ENCODE measurements around the gene MTFMT.

DNA sequence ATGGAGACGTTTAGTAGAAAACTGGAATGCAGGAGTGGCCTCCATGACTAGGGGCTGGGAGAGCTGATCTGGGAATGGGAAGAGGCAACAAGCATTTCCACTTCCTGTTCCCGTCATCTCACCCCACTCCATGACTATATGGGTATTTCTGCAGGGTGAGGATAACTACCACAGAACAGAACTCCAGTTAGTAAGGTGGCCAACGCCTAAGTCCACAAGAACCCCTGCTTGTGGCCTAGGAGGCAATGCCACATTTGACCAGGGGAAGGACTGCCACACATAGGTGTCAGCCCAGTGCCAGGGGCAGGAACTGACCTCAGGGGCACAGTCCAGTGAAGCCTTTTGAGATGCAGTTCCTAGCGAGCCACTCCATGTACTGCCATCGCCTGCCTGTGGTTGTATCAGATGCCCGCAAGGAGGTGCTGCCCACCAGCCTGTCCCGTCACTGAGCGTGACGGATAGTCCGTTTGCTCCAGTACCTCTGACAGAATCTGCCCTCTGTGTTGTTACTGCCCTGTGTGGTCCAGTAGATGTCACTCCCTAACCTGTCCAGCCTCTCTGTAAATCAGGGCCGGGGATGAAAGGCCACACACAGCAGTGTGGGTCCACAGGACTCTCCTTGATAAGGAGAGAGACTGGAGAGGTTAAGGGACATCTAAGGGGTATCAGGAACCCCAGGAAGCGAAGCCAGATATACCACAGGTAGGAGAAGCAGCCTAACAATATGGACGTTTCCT lies 3.5 kb upstream of the MTFMT start:
- TF ChIP-seq, protein P1, sequence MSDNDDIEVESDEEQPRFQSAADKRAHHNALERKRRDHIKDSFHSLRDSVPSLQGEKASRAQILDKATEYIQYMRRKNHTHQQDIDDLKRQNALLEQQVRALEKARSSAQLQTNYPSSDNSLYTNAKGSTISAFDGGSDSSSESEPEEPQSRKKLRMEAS (IDR thresholded peaks at IDR 0.05), result no peak
- TF ChIP-seq, protein P2, sequence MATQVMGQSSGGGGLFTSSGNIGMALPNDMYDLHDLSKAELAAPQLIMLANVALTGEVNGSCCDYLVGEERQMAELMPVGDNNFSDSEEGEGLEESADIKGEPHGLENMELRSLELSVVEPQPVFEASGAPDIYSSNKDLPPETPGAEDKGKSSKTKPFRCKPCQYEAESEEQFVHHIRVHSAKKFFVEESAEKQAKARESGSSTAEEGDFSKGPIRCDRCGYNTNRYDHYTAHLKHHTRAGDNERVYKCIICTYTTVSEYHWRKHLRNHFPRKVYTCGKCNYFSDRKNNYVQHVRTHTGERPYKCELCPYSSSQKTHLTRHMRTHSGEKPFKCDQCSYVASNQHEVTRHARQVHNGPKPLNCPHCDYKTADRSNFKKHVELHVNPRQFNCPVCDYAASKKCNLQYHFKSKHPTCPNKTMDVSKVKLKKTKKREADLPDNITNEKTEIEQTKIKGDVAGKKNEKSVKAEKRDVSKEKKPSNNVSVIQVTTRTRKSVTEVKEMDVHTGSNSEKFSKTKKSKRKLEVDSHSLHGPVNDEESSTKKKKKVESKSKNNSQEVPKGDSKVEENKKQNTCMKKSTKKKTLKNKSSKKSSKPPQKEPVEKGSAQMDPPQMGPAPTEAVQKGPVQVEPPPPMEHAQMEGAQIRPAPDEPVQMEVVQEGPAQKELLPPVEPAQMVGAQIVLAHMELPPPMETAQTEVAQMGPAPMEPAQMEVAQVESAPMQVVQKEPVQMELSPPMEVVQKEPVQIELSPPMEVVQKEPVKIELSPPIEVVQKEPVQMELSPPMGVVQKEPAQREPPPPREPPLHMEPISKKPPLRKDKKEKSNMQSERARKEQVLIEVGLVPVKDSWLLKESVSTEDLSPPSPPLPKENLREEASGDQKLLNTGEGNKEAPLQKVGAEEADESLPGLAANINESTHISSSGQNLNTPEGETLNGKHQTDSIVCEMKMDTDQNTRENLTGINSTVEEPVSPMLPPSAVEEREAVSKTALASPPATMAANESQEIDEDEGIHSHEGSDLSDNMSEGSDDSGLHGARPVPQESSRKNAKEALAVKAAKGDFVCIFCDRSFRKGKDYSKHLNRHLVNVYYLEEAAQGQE (IDR thresholded peaks at IDR 0.05; ENCODE audit: low read depth), result no peak
- TF ChIP-seq CREB1 (IDR thresholded peaks at IDR 0.05; ENCODE audit: low read depth) (no peak), EP300 (IDR thresholded peaks at IDR 0.05; ENCODE audit: borderline replicate concordance) (no peak)

All from Ishikawa (cell line).